Progenitor cell of endocrine pancreas (in vitro differentiated cells): ENCODE data around the gene STAT4. TPM values are rescaled to one million over a fixed set of nuclear protein-coding genes. Genes with fewer than 3 reads are reported as not detected.

Source experiments
- DNase-seq: peaks from one replicate; pipeline ENCODE4 v3.0.0; 2021; ENCODE audit warnings: low spot score; ENCODE audit not compliant: unreplicated experiment
- H3K27ac Mint-ChIP-seq: 2 replicates; pipeline ENCODE4 v1.8.0; 2021; ENCODE audit warnings: mild to moderate bottlenecking, moderate library complexity, mixed read lengths
- H3K27me3 Mint-ChIP-seq: 2 replicates; pipeline ENCODE4 v1.8.0; 2021; ENCODE audit warnings: mixed read lengths
- H3K36me3 Mint-ChIP-seq: 2 replicates; pipeline ENCODE4 v1.8.0; 2022; ENCODE audit warnings: mixed read lengths; ENCODE audit not compliant: insufficient read depth
- H3K4me1 Mint-ChIP-seq: 2 replicates; pipeline ENCODE4 v1.8.0; 2021; ENCODE audit warnings: low read depth, mixed read lengths
- H3K4me3 Mint-ChIP-seq: 2 replicates; pipeline ENCODE4 v1.8.0; 2021; ENCODE audit warnings: low read depth, mild to moderate bottlenecking, moderate library complexity, mixed read lengths
- H3K9me3 Mint-ChIP-seq: 2 replicates; pipeline ENCODE4 v1.8.0; 2021; ENCODE audit warnings: low read depth, mixed read lengths
- CTCF ChIP-seq: fragments of 200-600 bp; sonication (generic); IDR thresholded peaks from one replicate; pipeline ENCODE4 v1.5.0; 2021; ENCODE audit warnings: antibody characterized with exemption, mild to moderate bottlenecking; ENCODE audit not compliant: unreplicated experiment
- total RNA-seq: library from RNA; stranded (reverse); gene quantifications from 2 replicates; pipeline ENCODE4 v1.2.1, GENCODE V29; 2021

Gene STAT4
- total RNA-seq, 1 donor from 2014 or later: 18.8 TPM

- peaks cover 10% of the 10 kb centered on the region for H3K36me3 Mint-ChIP-seq
- H3K4me1 Mint-ChIP-seq: peaks cover 44% of the 10 kb centered on the region
- H3K27ac Mint-ChIP-seq: peak overlapping the region; percentile 53
- no peak for DNase-seq
- TF ChIP-seq CTCF: no peak
- peaks cover 4% of the 10 kb centered on the region for H3K9me3 Mint-ChIP-seq
- H3K4me3 Mint-ChIP-seq: no peak overlapping the region
- H3K27me3 Mint-ChIP-seq: no peaks in the 10 kb centered on the region
Measured at GRCh38 chr2:191029280-191029950, 121.4 kb downstream of the STAT4 start.

GRCh38 chr2:191026377-191026776 lies 124.4 kb downstream of the STAT4 start:
- peaks cover 4% of the 10 kb centered on the region for H3K9me3 Mint-ChIP-seq
- TF ChIP-seq CTCF: no peak
- peaks cover 21% of the 10 kb centered on the region for H3K4me1 Mint-ChIP-seq
- no peaks in the 10 kb centered on the region for H3K27me3 Mint-ChIP-seq
- no peak overlapping the region for H3K4me3 Mint-ChIP-seq
- H3K27ac Mint-ChIP-seq: no peak overlapping the region
- peaks cover 10% of the 10 kb centered on the region for H3K36me3 Mint-ChIP-seq
- no peak for DNase-seq

GRCh38 chr2:191025135-191025534 lies 125.7 kb downstream of the STAT4 start:
- no peak for TF ChIP-seq CTCF
- Mint-ChIP-seq H3K27me3 (no peaks in the 10 kb centered on the region), H3K36me3 (peaks cover 10% of the 10 kb centered on the region), H3K27ac (no peak overlapping the region), H3K4me3 (no peak overlapping the region), H3K9me3 (peaks cover 4% of the 10 kb centered on the region), H3K4me1 (peaks cover 11% of the 10 kb centered on the region)
- no peak for DNase-seq

- Mint-ChIP-seq H3K27me3 (no peaks in the 10 kb centered on the region), H3K4me3 (no peak overlapping the region), H3K36me3 (peaks cover 7% of the 10 kb centered on the region), H3K27ac (no peak overlapping the region), H3K4me1 (peaks cover 12% of the 10 kb centered on the region), H3K9me3 (no peaks in the 10 kb centered on the region)
- DNase-seq: no peak
- TF ChIP-seq CTCF: no peak
Measured at GRCh38 chr2:191023235-191023679, 127.5 kb downstream of the STAT4 start.

- no peak for DNase-seq
- peaks cover 9% of the 10 kb centered on the region for H3K4me1 Mint-ChIP-seq
- TF ChIP-seq CTCF: peak; percentile 3
- no peak overlapping the region for H3K4me3 Mint-ChIP-seq
- no peaks in the 10 kb centered on the region for H3K27me3 Mint-ChIP-seq
- peaks cover under 1% of the 10 kb centered on the region for H3K36me3 Mint-ChIP-seq
- H3K27ac Mint-ChIP-seq: no peak overlapping the region
- H3K9me3 Mint-ChIP-seq: no peaks in the 10 kb centered on the region
Measured at GRCh38 chr2:191020742-191021381, 129.9 kb downstream of the STAT4 start.
